Activated T-cell treated with anti-CD3 and anti-CD28 coated beads, Interleukin-2, amount 50 U/mL, for 72 hours (primary cell): ENCODE measurements around the gene ABTB1. TPM values are rescaled to one million over a fixed set of nuclear protein-coding genes. Genes with fewer than 3 reads are reported as not detected.
"Not testable (repeated sequence)": the region's sequence is repeated elsewhere in the genome, so short reads cannot be mapped to it uniquely, and the experiment has no call there.

Experiments used
- ATAC-seq, 2 donors: fragments of 150-1000 bp; cut with Tn5 transposase; replicated peaks in 1 of 2; 2 replicates each; pipeline ENCODE4 v1.10.0; 2021; ENCODE audit warnings: moderate library complexity in 2 of 2, mild to moderate bottlenecking in 1 of 2
- DNase-seq, 2 donors: peaks; one replicate each; pipeline ENCODE4 v3.0.0; 2021 to 2022; ENCODE audit warnings: mixed read lengths in 1 of 2
- H3K27ac Mint-ChIP-seq: one replicate; pipeline ENCODE4 v1.8.0; 2022; ENCODE audit warnings: mild to moderate bottlenecking, moderate library complexity, mixed read lengths
- H3K27me3 Mint-ChIP-seq: one replicate; pipeline ENCODE4 v1.8.0; 2022; ENCODE audit warnings: low read depth, mixed read lengths
- H3K36me3 Mint-ChIP-seq, 2 donors: one replicate each; pipeline ENCODE4 v1.8.0; 2022; ENCODE audit warnings: mixed read lengths in 2 of 2, mild to moderate bottlenecking in 1 of 2; ENCODE audit not compliant: insufficient read depth in 2 of 2
- H3K4me1 Mint-ChIP-seq: one replicate; pipeline ENCODE4 v1.8.0; 2022; ENCODE audit warnings: low read depth, mixed read lengths
- H3K4me3 Mint-ChIP-seq, 2 donors: one replicate each; pipeline ENCODE4 v1.8.0; 2022; ENCODE audit warnings: mild to moderate bottlenecking in 2 of 2, mixed read lengths in 2 of 2, moderate library complexity in 2 of 2
- H3K9me3 Mint-ChIP-seq, 2 donors: one replicate each; pipeline ENCODE4 v1.8.0; 2022; ENCODE audit warnings: mixed read lengths in 2 of 2
- total RNA-seq, 2 donors: library from RNA; stranded (reverse); gene quantifications; one replicate each; pipeline ENCODE4 v1.2.3, GENCODE V29; 2022

The ABTB1 gene
- total RNA-seq, 2 donors from 2014 or later: 24.1 to 27.0 TPM

DNA sequence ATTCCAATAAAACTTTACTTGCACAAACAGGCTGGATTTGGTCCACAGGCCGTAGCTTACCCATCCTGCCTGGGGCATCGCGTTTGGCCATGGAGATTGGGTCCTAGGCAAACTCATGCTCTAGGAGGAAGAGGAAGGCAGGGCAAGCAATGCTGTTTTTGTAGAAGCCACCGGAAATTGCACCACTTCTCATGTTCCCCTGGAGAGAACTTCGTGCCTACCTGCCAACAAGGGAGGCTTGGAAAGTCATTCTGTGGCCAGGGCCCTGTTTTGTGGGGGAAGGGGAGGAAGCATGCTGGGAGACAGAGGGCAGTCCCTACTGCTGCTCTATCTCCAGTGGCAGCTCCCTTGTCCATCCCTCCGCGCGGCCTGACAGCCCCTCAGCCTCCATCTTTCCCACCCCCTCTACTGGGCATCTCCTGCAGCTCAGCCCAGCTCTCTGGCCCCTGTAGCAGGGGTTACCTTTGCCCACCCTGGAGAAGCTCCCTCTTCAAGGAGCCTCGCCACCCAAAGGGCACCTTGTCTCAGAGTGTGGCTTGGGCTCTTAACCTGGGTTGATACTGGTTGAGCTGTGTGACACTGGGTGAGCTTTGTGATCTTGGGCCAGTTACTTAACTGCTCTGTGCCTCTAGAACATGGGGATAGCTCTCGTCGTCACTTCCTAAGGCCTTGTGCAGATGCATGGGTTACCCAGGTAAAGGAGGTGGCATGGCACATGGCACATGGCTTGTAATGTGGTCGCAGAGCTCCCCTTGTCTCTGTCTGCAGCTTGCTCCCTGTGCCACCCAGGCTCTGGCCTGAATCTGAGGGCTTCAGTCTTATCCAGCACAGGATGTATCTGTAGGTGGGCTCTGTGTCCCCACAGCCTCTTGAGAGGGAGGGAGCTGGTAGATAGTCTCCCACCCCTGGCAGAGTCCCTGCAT lies 6.1 kb downstream of the ABTB1 start:
- no peak overlapping the region for H3K4me3 Mint-ChIP-seq
- no peak for DNase-seq
- H3K4me1 Mint-ChIP-seq: peaks cover 31% of the 10 kb centered on the region
- no peaks in the 10 kb centered on the region for H3K27me3 Mint-ChIP-seq
- peaks cover 0 to 2% of the 10 kb centered on the region in 2 donors for H3K36me3 Mint-ChIP-seq
- H3K9me3 Mint-ChIP-seq: no peaks in the 10 kb centered on the region
- no peak overlapping the region for H3K27ac Mint-ChIP-seq
- no peak for ATAC-seq

DNA sequence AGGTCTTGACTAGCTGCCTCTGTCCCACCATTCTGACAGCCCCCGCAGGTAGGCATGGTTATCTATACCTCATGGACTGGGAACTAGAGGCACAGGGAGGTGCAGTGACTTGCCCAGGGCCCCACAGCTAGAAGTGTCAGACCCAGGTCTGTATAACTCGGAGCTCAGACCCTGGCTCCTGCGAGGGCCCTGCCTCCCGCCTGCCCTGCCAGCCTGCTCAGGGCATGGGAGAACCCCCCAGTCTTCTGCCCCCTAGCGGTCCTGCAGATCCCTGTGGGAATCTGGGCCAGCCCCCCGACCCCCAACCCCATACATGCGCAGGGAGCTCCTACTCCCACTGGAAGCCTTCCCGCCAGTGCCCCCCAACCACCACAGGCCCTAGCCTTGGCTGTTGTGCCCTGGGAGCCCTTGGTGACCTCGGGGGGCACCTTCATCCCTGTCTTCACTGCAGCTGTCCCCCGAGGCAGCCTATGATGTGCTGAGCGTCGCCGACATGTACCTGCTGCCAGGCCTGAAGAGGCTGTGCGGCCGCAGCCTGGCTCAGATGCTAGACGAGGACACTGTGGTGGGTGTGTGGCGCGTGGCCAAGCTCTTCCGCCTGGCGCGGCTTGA lies 6.9 kb downstream of the ABTB1 start:
- no peak for ATAC-seq
- H3K27me3 Mint-ChIP-seq: no peaks in the 10 kb centered on the region
- DNase-seq: no peak
- H3K36me3 Mint-ChIP-seq: no peaks in the 10 kb centered on the region
- H3K27ac Mint-ChIP-seq: no peak overlapping the region
- no peak overlapping the region for H3K4me3 Mint-ChIP-seq
- no peaks in the 10 kb centered on the region for H3K9me3 Mint-ChIP-seq
- peaks cover 23% of the 10 kb centered on the region for H3K4me1 Mint-ChIP-seq

DNA sequence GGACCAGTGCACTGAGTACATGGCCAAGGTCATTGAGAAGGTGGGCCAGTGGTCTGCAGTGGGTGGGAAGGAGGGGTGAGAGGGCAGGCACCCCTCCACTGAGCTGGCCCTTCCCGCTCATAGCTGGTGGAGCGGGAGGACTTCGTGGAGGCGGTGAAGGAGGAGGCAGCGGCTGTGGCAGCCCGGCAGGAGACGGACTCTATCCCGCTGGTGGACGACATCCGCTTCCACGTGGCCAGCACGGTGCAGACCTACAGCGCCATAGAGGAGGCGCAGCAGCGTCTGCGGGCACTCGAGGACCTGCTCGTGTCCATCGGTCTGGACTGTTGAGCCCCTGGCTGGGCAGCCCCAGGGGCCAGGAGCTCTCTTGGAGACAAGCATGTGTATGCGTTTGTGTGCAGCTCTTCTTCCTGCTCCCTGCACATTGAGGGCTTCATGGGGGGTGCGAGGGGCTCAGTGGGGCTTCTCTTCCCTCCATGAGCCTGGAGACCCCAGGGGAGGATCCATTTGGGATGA lies 7.5 kb downstream of the ABTB1 start:
- no peak for ATAC-seq
- no peak for DNase-seq
- peaks cover 18% of the 10 kb centered on the region for H3K4me1 Mint-ChIP-seq
- H3K9me3 Mint-ChIP-seq: no peaks in the 10 kb centered on the region
- H3K36me3 Mint-ChIP-seq: no peaks in the 10 kb centered on the region
- H3K27ac Mint-ChIP-seq: no peak overlapping the region
- no peak overlapping the region for H3K4me3 Mint-ChIP-seq
- no peaks in the 10 kb centered on the region for H3K27me3 Mint-ChIP-seq

DNA sequence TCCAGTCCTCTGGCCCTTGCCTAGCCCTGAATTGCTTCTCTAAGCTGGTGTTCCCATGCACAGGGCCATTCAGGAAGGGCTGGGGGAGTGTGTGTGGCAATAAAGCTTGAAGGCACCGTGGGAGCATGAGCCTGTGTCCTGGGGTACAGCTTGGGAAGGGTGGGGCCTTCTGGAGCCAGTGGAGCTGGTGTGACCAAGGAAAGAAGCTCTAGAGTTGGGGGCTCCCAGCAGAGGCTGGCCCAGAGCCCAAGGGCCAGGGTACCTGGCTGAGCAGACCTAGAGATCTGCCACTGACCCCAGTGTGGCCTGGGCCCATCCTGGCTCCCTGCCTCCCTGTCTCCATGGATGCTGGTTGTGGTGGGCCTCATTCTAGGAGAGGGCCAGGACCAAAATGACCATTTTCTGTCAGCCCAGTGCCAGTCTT lies 8.1 kb downstream of the ABTB1 start:
- no peaks in the 10 kb centered on the region for H3K9me3 Mint-ChIP-seq
- no peaks in the 10 kb centered on the region for H3K27me3 Mint-ChIP-seq
- no peak overlapping the region for H3K27ac Mint-ChIP-seq
- ATAC-seq (no peak), DNase-seq (no peak)
- peaks cover 16% of the 10 kb centered on the region for H3K4me1 Mint-ChIP-seq
- no peak overlapping the region for H3K4me3 Mint-ChIP-seq
- H3K36me3 Mint-ChIP-seq: no peaks in the 10 kb centered on the region

DNA sequence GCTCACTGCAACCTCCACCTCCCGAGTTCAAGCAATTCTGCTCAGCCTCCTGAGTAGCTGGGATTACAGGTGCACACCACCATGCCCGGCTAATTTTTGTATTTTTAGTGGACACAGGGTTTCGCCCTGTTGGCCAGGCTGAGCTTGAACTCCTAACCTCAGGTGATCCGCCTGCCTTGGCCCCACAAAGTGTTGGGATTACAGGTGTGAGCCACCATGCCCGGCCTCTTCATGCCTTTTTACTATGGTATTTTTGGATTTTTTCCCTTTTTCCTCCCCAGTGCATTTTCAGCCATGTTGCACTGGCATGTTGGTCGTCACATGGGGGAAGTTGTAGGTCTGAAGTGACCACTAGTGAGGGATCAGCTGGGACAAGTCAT lies 9.4 kb downstream of the ABTB1 start:
- DNase-seq, H3K27ac Mint-ChIP-seq, H3K4me3 Mint-ChIP-seq, H3K9me3 Mint-ChIP-seq, H3K36me3 Mint-ChIP-seq, ATAC-seq, H3K27me3 Mint-ChIP-seq: not testable (repeated sequence)
- peaks cover 11% of the 10 kb centered on the region for H3K4me1 Mint-ChIP-seq

DNA sequence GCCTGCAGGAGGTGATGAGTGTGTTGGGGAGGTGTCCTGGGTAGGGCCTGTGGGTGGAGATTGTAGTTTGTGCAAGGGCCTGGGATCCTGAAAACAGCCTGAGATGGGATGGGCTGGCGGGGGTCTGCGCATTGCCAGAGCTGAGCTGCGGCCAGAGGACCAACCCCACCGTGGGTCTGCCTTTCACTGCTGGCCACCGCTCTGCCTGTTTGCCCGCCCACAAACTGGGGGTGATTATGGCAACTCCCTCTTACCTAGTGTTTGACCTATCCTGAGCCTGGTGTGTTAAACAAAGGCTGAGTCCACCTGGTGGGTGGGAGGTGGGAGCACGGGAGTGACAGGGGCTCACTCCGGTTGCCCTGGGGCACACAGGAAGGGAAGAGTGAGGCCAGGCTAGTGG lies 9.8 kb downstream of the ABTB1 start:
- no peak overlapping the region for H3K27ac Mint-ChIP-seq
- no peak for ATAC-seq
- no peaks in the 10 kb centered on the region for H3K36me3 Mint-ChIP-seq
- H3K4me1 Mint-ChIP-seq: peaks cover 11% of the 10 kb centered on the region
- H3K9me3 Mint-ChIP-seq: no peaks in the 10 kb centered on the region
- DNase-seq: no peak
- H3K4me3 Mint-ChIP-seq: no peak overlapping the region
- H3K27me3 Mint-ChIP-seq: no peaks in the 10 kb centered on the region

DNA sequence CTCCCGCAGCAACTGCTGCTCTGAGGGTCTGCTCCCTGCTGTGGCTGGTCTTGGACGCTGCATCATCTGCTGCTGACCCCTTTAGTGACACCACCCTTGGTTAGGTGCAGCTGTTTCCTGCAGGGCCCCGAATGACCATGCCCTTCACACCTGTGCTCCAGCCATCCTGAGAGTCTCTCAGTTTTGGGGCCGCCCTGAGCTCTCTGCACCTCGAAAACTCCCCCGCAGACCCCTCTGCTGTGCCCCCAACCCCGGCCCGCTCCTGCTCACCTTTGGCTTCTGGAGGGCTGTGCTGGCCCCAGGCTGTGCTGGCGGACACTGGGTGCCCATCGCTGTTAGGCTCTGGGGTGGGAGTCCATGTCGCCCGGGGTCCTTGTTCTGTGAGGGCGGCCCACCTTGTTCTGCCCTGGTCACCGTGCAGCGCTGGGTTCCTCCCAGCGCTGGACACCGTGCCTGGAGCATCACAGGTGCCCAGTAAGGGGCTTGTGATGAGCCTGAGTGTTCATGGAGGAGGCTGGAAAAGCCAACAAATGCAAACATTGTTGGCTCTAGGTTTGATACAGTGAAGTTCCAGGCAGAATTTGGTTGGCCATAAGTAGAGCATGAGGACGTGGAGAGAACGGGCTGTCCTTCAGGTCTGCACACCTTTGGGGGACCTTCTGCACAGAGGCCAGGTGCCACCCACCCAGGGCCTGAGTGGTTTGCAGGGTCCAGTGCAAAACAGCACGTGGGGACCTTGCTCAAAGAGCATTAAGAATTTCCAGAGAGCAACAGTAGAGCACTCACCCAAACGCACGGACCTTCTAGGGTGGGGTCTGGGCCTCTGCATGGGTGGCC lies 12.3 kb downstream of the ABTB1 start:
- ATAC-seq: peak in 1 of 2 donors; percentile 24
- no peak for DNase-seq
- Mint-ChIP-seq H3K27ac (no peak overlapping the region), H3K36me3 (no peaks in the 10 kb centered on the region), H3K27me3 (no peaks in the 10 kb centered on the region), H3K9me3 (no peaks in the 10 kb centered on the region), H3K4me1 (peaks cover 11% of the 10 kb centered on the region), H3K4me3 (no peak overlapping the region)

DNA sequence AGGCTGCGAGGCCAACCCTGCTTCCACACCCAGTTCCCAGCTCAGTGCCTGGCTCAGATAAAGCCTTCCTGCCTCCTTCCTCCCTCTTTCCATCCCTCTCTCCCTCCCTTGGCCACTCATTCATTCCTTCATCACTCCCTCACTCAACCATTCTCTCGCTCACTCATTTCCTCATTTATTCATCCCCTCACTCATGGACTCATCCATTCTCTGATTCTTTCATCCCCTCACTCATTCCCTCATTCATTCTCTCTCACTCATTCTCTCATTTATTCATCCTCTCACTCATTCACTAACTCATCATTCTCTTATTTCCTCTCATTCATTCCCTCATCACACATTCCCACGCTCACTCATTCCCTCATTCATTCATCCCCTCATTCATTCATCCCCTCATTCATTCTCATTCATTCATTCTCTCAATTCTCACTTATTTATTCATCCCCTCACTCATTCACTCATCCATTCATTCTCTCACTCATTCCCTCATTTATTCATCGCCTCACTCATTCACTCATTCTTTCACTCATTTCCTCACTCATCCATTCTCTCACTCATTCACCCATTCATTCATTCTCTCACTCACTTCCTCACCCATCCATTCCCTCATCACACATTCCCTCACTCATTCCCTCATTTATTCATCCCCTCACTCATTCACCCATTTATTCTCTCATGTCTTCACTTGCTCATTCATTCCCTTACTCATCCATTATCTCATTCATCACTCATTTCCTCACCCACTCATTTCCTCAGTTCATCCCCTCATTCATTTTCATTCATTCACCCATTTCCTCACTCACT lies 13.2 kb downstream of the ABTB1 start:
- no peaks in the 10 kb centered on the region for H3K9me3 Mint-ChIP-seq
- no peak overlapping the region for H3K4me3 Mint-ChIP-seq
- no peak for DNase-seq
- H3K4me1 Mint-ChIP-seq: peaks cover 11% of the 10 kb centered on the region
- H3K36me3 Mint-ChIP-seq: no peaks in the 10 kb centered on the region
- H3K27ac Mint-ChIP-seq: no peak overlapping the region
- ATAC-seq: no peak
- no peaks in the 10 kb centered on the region for H3K27me3 Mint-ChIP-seq

DNA sequence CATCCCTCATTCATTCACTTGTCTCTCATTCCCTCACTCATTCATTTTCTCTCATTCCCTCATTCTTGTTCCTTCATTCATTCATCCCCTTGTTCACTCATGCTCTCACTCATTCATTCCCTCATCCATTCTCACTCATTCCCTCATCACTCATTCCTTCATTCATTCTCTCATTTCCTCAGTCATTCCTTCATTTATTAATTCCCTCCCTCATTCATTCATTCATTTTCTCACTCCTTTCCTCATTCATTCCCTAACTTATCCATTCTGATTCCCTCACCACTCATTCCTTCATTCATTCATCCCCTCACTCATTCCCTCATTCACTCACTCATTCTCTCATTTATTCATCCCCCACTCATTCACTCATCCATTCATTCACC lies 13.8 kb downstream of the ABTB1 start:
- Mint-ChIP-seq H3K27ac (no peak overlapping the region), H3K27me3 (no peaks in the 10 kb centered on the region), H3K9me3 (no peaks in the 10 kb centered on the region), H3K4me1 (peaks cover 8% of the 10 kb centered on the region), H3K4me3 (no peak overlapping the region), H3K36me3 (no peaks in the 10 kb centered on the region)
- DNase-seq: no peak
- no peak for ATAC-seq

DNA sequence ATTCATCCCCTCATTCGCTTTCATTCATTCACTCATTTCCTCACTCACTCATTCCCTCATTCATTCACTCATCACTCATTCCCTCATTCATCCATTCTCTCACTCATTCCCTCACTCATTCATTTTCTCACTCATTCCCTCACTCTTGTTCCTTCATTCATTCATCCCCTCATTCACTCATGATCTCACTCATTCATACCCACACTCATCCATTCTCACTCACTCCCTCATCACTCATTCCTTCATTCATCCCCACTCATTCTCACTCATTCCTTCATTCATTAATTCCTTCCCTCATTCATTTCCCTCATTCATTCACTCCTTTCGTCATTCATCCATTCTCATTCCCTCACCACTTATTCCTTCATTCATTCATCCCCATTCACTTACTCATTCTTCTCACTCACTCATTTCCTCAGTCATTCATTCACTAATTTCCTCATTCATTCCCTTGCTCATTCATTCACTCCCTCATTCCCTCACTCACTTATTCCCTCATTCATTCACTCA lies 14.5 kb downstream of the ABTB1 start:
- Mint-ChIP-seq H3K4me3 (no peak overlapping the region), H3K36me3 (no peaks in the 10 kb centered on the region), H3K27ac (no peak overlapping the region), H3K27me3 (no peaks in the 10 kb centered on the region), H3K9me3 (no peaks in the 10 kb centered on the region), H3K4me1 (peaks cover 5% of the 10 kb centered on the region)
- DNase-seq: no peak
- ATAC-seq: no peak

DNA sequence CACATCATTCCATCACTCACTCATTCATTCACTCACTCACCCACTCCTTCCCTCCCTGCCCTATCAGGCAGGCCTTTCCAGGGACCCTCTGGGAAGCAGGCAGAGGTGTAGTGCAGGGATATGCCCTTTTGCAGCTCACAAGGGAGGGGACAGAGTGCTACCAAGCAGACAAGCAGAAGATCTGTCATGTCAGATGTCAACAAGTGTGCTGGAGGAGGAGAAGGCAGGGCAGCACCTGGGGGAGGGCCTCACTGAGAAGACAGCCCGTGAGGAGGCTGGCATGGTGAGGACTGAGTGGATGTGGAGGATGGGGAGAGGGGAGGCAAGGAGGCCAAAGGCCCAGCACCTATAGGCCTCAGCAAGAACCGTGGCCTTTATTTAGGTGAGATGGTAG lies 15.3 kb downstream of the ABTB1 start:
- Mint-ChIP-seq H3K27ac (no peak overlapping the region), H3K9me3 (no peaks in the 10 kb centered on the region), H3K4me3 (no peak overlapping the region), H3K4me1 (peaks cover 5% of the 10 kb centered on the region), H3K36me3 (no peaks in the 10 kb centered on the region), H3K27me3 (no peaks in the 10 kb centered on the region)
- DNase-seq: no peak
- ATAC-seq: no peak
